SH-SY5Y (cell line): ENCODE measurements around the gene TRAF5.

Experiments used
- GATA2 ChIP-seq: IDR thresholded peaks from 2 replicates; pipeline ENCODE4 v1.6.1; 2011; ENCODE audit warnings: mild to moderate bottlenecking, low read depth, low read length
- GATA3 ChIP-seq: IDR thresholded peaks from 2 replicates; pipeline ENCODE4 v1.6.1; 2011; ENCODE audit warnings: low read depth, mild to moderate bottlenecking, low read length, moderate library complexity

The TRAF5 gene

DNA sequence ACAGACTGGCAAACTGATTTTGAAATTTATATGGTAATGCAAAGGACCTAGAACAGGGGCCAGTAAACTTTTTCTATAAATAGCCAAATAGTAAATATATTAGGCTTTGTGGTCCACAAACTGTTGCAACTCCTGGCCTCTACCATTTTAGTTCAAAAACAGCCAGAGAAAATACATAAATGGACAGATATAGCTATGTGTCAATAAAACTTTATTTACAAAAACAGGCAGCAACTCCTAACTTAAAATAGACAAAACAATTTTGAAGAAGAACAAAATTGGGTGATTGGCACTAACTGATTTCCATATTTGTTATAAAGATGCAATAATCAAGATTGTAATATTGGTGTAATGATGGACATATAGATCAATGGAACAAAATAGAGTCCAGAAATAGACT is 6.7 kb upstream of the TRAF5 start:
- no peak for TF ChIP-seq GATA2
- TF ChIP-seq GATA3 = no peak

DNA sequence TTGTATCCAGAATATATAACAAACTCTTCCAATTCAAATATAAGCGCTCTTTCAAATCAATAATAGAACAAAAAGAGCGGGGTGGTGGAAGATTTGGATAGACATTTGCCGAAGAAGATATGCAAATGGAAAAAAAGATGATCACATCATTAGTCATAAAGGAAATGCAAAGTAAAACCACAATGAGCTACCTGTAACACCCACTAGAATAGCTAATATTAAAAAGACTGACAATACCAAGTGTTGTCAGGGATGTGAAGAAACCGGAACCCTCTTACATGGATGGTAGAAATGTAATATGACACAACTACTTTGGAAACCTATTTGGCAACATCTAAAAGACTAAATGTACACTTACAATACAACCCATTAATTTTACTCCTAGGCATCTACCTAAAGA is 5.7 kb upstream of the TRAF5 start:
- no peak for TF ChIP-seq GATA3
- TF ChIP-seq GATA2 = no peak

DNA sequence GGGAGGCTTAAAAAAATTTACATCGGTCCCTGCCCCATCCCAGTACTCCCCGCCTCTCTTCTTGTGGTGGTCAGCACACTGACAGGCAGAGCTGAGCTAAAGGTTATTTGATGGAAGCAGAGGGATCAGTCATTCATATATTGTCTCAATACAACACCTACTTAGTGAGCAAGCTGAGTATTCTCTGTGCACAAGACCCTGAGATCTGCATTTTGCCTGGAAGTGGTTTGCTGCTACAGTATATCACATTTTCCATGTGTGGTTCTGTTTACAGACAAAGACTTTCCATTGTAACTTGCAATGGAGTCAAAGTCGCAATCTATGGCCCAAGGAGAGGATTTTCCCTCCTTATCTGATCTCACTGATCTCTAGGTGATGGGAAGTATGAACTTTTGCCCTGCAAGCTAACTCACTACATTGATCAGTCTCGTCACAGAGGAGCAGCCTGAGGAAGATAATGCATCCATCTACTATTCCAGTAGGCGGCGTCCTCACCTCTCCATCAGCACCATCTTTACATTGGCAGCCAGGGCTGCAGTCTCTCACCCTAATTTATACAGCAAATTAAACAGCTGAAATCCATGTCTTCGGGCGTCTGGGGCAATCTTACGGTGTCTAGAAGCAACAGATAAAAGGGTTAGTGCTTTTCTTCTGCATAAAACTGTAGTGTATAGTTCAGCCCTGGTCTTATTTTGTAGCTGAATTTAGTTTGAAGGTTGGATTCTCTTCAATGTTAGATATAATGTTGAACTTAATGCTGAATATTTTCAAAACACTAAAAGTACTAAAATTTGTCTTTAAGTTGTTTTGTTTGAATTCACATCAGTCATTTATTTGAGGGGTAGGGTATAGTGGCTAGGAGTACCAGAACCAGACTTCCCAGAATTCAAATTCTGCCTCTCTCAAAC is 3.2 kb upstream of the TRAF5 start:
- TF ChIP-seq GATA2 (no peak; the same call in 1 of the 2 replicates), GATA3 (no peak)

DNA sequence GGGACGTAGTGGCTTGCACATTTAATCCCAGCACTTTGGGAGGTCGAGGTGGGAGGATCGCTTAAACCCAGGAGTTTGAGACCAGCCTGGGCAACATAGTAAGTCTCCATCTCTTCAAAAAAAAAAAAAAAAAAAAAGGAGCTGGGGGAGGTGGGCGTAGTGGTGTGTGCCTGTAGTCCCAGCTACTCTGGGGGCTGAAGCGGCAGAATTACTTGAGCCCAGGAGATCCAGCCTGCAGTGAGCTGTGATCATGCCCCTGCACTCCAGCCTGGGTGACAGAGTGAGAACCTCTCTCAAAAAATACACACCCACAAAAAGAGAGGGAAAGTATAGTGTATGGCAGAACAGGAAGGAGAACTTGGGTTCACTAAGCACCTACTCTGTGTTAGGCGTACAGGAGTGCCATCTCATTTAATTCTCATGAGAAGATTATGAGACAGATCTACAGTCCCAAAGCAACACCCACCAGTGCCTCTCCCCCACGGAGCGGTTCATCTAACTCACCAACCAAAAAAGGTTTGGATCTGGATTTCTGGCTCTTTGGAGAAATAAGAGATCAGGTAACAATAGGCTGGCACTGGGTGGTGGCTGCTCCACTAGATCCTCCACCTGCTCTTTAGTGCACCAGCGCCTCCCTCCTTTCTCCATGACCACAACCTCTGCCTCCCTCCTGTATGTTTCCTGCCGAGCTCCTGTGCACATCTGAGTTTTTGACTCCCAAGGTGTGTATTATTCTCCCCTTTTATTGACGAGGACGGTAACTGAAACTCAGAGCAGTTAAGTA is 1.4 kb upstream of the TRAF5 start:
- no peak for TF ChIP-seq GATA3
- TF ChIP-seq GATA2 = no peak

DNA sequence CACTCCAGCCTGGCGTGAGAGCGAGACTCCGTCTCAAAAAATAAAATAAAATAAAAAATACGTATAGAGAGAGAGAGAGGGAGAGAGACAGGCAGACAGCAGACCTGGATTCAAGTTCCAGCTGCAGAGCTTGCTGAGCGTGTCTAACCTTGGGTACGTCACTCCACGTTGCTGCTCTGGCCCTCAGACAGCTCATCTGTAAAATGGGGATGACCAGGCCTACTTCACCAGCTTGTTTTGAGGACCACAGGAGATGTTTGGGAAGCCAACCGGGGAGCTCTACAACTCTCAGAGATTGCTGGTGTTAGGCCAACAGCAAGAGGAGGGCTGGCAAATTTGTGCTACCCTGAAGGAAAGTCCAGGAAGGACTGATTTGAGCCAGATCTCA is 499 bp upstream of the TRAF5 start:
- no peak for TF ChIP-seq GATA2
- TF ChIP-seq GATA3 = no peak

DNA sequence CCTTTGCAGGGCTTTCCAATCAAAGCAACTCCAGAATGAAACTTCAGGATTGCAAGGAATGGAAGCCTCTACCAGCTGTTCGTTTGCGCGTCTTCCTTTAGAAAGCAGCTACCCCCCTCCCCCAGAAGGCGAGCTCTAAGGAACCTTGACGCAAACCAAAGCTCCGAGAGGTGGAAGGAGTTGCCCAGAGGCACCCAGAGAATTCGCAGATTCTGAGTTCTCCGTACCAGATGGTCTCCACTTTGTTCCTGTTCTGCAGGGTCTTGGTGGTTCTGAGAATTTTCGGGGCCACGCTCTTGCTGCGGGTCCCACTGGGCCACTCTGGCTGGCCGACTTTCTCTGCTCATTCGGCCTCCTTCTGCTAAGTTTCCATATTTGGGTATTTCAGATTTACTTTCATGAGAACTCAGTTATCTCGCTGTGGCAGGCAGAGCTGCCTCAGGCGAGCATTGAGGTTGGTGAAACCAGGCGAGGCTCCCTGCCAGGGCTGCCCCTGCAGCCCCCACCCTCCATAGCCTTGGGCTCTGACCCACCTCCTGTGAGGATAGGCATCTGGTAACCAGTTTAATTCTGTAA is 801 bp downstream of the TRAF5 start:
- TF ChIP-seq GATA2 (peak; percentile 36), GATA3 (no peak)

DNA sequence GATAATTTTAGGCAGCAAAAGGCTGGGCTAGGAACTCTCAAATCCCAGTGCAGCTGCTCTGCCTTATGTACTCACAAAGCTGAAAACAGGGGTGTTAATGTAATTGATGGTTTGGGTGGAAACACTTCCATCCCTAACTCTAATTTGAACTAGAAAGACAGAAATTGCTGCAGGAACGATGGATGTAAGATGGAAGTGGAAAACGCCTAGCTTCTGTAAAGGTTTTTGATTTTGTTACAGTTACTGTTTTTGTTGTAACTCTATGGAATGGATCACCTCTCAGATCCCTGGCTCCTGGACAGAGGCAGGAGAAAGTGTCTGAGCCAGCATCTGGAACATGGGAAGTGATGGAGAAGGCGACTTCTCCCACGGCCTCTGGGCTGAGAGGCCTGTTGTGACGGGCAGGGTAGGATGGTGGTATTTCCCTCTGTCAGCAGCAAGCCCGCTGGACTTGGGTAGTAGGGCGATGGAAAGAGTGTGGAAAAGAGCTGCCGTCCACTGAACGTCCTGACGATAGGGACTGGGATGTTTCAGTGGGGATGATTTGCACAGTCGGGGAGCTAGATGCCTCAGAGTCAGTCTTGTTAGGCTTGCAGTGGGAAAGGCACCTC is 1.6 kb downstream of the TRAF5 start:
- no peak for TF ChIP-seq GATA3
- TF ChIP-seq GATA2 = no peak

DNA sequence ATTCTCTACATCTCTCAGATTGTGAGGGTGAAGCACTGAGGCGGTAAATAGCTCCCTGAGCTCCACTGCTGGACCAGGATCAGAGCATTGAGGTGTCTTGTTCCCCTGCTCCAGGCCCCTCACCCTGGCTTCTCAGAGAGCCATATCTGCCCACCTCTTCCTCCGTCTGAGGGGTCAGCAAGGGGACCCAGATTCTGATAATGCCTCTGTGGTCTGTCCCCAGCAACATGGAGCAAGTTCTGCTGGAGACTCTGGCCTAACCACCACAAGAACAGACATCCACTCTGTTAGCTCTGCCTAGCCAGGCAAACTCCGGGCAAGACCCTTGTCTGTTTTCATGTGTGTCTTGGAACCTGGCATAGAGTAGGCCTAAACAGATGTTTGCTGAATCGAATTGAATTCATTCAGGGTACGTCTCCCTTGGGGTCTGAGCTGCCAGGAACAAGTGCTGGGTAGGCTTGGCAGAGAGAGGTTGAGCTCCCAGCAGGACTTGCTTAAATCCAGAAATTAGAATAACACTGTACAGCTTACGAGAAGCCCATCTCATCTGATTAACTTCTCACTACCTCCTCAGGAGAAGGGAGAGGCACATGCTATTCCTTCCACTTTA is 2.3 kb downstream of the TRAF5 start:
- TF ChIP-seq GATA2 = no peak
- TF ChIP-seq GATA3 = no peak

DNA sequence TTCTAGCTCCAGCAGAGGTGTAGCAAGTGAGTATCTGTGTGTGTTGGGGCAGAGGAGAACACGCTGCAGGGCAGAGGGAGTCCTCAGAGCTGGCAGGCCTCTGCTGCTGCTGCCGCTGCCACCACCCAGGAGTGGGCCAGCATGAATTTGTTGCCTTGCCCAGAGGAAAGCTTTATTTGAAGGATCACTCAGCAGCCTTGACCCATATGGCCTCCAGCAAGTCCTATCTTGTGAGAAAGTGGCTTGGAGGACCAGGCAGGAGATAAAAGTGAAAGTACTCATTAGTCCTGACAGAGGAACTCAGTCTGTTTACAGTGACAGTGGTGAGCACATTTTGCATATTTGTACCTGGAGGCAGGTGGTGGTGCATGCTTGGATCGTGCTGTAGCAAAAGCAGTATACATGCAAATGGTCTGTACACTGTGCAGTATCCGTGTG is 3.1 kb downstream of the TRAF5 start:
- TF ChIP-seq GATA2 = no peak
- no peak for TF ChIP-seq GATA3

DNA sequence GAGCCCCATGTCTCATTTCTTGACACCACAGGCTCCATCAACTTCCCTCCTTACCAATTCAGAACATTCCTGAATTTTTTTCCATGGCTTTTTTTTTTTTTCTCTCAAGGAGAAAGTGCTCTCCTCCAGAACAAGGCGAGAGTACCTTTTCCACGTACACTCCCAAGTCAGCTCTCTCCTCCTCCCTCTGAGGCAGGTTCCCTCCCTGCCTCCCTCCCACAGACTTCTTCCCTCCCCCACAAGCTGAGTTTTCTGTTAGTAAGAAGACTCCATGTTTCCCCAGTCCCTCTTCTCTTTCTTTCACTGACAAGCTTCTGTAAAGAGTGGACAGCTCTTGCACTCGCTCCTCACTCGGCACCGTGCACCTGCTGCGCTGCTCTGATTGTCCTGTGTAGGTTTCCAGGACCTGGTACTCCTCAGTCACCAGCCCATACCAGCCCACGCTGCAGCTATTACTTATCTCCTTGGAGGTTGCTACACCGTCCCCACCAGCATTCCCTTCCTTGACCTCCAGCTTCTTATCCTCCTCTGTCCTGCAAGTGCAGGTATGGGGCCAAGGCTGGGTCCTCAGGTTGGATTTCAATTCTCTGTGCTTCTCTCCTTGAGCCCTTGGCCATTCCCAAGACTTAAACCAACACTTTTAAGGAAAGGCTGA is 3.8 kb downstream of the TRAF5 start:
- TF ChIP-seq GATA3 (no peak), GATA2 (no peak)

DNA sequence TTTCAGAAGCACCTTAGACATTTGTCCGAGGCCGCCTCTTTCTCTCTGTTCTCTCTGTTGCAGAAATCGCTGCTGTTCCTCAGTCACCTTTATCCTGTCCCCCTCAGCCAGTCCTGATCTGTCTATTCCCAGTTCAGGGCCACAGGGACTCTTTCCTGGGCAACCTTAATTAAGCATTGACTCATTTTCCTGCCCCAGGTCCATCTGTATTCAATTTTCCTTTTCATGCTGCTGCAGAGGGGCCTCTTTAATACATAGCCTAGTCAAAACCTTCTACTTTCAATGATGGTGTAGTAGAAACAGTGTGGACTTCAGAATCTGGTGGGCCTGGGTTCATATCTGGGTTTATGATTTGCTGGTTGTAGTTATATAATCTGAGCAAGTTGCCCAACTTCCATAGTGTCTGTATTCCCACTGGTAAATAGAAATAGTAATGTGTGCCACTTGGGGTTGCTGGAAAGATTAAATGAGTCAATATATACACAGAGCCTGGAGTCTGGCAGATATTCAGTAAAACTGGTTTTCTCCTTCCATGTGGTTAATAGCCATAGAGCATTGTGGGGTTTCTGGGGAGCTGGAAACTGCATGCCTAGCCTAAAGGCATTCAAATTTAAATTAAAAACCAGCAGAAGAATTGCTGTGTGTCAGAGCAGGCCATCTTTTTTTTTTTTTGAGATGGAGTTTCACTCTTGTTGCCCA is 4.5 kb downstream of the TRAF5 start:
- TF ChIP-seq GATA2 = no peak
- no peak for TF ChIP-seq GATA3

DNA sequence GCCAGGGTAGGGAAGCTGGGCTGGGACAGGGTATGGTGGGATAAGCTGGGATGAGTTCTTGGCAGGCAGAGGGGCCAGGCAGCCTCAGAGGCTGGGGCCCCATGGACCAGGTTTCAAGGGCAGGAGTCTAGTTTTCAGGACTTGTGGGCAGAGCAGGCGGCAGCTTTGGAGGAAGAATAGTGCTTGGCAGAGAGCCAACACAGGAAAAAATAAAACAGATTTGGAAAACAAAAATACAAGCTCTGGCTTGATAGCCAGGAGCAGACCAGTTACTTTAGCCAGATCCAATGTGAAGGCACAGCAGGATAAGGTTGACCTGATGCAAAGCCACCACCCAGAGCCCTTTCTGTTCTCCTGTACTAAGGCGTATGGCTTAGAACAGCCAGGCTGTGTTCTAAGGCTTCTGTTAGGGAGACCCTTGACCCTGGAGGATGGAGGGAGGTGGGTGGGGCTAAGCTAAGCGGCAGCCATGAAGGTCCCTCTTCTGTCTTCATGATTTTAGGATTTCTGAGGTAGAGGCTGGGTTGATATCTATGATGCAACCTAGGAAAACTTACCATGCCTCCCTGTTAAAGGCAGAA is 5.5 kb downstream of the TRAF5 start:
- TF ChIP-seq GATA2 = no peak
- no peak for TF ChIP-seq GATA3
